GM21515 (cell line): ENCODE data around the gene GABRG2.

Experiments
- ATAC-seq: cut with Tn5 transposase; IDR thresholded peaks from one replicate; pipeline ENCODE4 v1.9.1; 2021; ENCODE audit not compliant: unreplicated experiment

Gene GABRG2

DNA sequence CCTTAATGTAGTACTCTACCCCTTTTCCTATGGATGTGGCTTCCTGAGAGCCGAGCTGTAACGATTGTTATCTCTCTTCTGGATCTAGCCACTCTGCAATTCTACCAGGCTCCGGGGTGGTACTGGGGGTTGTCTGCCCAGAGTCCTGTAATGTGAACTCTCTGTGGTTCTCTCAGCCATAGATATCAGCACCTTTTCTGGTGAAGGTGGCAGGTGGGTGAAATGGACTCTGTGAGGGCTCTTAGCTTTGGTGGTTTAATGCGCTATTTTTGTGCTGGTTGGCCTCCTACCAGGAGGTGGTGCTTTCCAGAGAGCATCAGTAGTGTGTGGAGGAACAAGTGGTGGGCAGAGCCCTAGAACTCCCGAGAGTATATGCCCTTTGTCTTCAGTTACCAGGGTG is 122.1 kb downstream of the GABRG2 start:
- ATAC-seq, result no peak

DNA sequence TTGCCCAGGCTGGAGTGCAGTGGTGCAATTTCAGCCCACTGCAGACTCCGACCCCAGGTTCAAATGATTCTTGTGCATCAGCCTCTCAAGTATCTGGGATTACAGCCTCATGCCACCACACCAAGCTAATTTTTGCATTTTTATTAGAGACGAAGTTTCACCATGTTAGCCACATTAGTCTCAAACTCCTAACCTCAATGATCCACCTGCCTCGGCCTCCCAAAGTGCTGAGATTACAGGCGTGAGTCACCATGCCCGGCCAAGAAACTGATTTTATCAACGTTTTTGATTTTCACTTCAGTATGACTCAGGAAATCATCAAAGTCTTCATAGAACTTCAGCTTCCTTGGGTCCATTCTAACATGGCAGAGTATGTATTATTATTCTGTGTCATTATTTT is 125.4 kb downstream of the GABRG2 start:
- ATAC-seq, result no peak

DNA sequence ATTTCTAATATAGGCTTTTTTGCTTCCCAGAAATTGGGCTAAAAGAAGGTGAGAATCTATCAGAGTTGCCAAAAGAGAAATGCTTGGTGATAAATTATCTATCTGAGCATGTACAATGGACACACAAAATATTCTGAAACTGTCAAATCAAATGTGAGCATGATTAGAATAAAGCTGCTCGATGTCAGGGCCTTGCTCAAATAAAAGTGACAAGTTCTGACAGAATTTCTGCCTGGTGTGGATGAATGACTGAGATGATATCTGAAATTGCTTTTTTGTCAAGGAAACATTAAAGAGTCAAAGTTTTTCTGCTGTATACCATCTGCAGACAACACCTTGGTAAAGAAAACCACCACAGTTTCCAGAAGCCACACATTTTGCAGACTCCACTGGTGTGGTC is 128.8 kb downstream of the GABRG2 start:
- no peak for ATAC-seq

DNA sequence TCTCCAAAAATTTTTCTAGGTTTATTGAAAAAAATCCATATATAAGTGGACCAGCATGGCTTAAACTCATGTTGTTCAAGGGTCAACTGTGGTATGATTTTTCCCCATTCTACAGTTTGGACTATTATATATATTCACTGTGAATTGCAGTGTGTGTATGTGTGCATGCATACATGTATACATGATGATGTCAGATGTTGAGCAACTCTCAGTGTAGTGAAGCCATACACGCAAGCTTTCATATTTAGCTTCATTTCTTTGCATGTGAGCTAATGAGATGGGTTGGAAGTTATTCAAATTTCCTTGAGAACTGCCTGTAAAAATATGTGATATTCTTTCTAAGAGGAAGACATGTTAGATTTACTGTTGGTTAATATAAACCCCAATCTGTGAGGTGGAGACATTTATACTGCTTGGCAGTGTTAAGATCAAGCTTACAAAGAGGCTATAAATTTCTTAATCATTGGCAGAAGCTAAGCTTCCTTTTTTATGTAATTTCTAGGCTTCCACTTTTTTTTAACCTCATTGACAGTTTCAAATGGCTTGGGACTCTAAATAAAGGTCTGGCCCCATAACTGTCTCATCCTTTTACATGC is 134.8 kb downstream of the GABRG2 start:
- no peak for ATAC-seq
